GM19328 (cell line): ENCODE results near the gene EXOSC3.

Experiments
- ATAC-seq: cut with Tn5 transposase; IDR thresholded peaks from one replicate; pipeline ENCODE4 v1.9.1; 2021; ENCODE audit warnings: mild to moderate bottlenecking, moderate library complexity; ENCODE audit not compliant: unreplicated experiment

EXOSC3 gene

DNA sequence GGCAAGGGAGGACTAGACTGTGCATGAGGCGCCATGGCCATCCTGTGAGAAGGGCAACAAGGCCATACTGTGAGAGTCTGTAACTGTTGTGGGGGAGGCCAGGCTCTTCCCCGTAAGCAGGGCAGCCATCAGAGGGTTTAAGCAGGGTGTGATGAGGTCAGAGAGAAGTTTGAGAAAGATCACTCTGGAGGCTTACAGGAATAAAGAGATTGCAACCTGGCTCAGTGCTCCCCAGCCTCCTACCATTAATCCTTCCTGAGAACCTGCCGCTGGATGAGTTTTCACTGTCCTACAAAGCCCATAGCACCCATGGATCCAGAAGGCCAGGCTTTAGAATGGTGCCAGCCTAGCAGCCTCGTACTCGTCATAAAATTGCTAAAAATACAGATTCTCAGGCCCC lies 45.6 kb downstream of the EXOSC3 start:
- no peak for ATAC-seq

DNA sequence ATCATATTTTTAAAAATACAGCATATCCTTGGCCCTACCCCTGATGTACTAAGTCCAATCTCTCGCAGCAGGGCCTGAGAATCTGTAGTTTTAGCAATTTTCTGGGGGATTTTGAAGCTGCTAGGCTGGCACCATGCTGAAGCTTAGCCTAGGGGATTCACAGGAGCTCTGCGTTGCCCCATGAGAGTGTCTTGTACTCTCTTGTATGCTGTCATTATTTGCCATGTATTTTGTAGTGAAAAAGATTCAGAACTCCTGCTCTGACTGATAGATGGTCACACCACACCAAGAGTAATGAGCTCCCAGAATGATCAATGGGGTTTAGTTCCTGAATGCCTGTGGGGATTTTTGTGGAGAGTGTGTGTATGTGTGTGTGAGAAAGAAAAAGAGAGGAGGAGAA lies 51.9 kb downstream of the EXOSC3 start:
- no peak for ATAC-seq

DNA sequence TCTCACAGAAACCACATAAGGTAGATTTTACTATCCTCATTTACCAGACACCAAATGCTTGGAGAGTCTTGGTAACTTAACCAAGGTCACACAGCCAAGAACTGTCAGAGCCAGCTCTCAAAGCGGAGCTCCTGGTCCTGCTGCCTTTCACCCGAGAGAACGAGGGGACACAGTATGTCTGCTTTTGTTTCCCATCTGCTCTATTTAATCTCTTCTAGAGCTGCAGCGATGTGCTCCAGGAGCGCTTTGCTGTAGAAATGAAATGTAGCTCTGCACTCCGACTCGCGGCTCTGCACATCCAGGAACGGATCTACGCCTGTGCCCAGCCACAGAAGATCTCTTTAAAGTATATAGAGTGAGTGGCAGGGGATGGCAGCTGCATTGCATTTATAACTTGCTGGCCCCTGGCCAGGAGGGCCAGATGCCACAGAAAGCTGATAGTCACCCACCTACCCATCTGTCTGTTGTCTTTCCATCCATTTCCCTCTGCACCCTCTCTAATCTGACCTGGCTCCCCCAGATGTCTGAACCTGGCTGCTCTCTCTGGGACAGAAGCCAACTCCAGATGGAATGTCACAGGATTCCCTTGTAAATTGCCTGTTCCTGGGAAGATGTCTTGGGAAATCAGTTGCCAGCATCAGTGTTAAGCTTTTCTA lies 52.6 kb downstream of the EXOSC3 start:
- no peak for ATAC-seq

DNA sequence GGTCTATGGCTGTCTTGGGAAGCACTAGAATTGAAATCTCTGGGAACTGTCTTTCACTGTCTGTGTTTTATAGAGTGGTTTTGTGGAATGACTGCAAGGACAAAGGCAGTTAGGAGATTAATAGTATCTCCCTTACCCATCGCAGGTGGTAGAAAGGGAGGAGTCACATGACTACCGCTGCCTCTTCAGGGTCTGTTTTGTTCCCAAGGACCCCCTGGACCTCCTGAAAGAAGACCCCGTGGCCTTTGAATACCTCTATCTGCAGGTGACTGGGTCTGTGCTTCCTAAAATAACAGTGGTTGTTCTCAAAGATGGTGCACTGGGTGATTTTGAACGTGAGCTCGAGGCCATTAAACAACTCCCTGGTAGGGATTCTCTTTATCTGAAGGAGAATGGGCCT lies 54.0 kb downstream of the EXOSC3 start:
- no peak for ATAC-seq

DNA sequence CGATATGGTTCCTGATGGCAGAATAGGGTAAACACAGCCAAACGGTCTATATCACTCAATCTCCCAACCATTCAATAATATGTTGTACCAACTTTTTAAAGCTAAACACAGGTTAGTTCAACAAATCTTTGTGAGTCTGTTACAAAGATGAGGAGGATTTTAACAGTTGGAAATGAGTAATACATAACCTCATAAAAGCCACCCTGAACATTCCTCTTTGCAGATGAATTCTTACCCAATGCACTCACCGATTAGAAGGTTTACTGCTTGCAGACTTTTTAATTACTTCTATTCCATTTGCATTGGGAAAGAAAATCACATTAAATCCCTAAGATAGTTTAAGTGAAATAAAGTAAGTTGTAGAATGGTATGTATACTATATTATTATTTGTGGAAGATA lies 54.6 kb downstream of the EXOSC3 start:
- no peak for ATAC-seq
